Spleen (tissue), 11 donors: ENCODE data around the gene HMCN1. TPM values are rescaled to one million over a fixed set of nuclear protein-coding genes. Genes with fewer than 3 reads are reported as not detected.

ENCODE experiments used
- DNase-seq: peaks from one replicate; pipeline ENCODE4 v3.0.0-alpha.2; 2020
- H3K27ac ChIP-seq, 8 donors: fragments of 200-600 bp; sonication (generic) in 7 of 8; 1 replicate in 4 of 8; 2 replicates in 4 of 8; pipeline versions ENCODE4 v1.5.0 to v1.8.0; 2016 to 2021; ENCODE audit warnings: inconsistent platforms in 4 of 8, mild to moderate bottlenecking in 4 of 8, moderate library complexity in 1 of 8
- H3K27me3 ChIP-seq, 7 donors: fragments of 200-600 bp; sonication (generic) in 6 of 7; replicated peaks in 1 of 7; 1 replicate in 4 of 7; 2 replicates in 3 of 7; pipeline versions ENCODE4 v1.5.0 to v1.8.0; 2016 to 2021; ENCODE audit warnings: inconsistent platforms in 3 of 7, mild to moderate bottlenecking in 1 of 7
- H3K36me3 ChIP-seq, 6 donors: fragments of 200-600 bp; sonication (generic) in 5 of 6; 1 replicate in 4 of 6; 2 replicates in 2 of 6; pipeline versions ENCODE4 v1.5.0 to v1.8.0; 2016 to 2021; ENCODE audit warnings: inconsistent platforms in 2 of 6
- H3K4me1 ChIP-seq, 6 donors: fragments of 200-600 bp; sonication (generic) in 5 of 6; 1 replicate in 3 of 6; 2 replicates in 3 of 6; pipeline versions ENCODE4 v1.5.0 to v1.8.0; 2016 to 2021; ENCODE audit warnings: inconsistent platforms in 3 of 6
- H3K4me3 ChIP-seq, 8 donors: fragments of 200-600 bp; sonication (generic) in 7 of 8; 1 replicate in 4 of 8; 2 replicates in 4 of 8; pipeline versions ENCODE4 v1.5.0 to v1.8.0; 2016 to 2021; ENCODE audit warnings: inconsistent platforms in 4 of 8, mild to moderate bottlenecking in 4 of 8, moderate library complexity in 2 of 8
- H3K9me3 ChIP-seq, 8 donors: fragments of 200-600 bp; sonication (generic) in 7 of 8; 1 replicate in 4 of 8; 2 replicates in 4 of 8; pipeline versions ENCODE4 v1.5.0 to v1.8.0; 2016 to 2021; ENCODE audit warnings: inconsistent platforms in 4 of 8
- CTCF ChIP-seq, 11 experiments: fragments of 200-600 bp in 7 of 11; fragments of 450-650 bp in 4 of 11; sonication (generic) in 4 of 11; IDR thresholded peaks in 8 of 11; conservative IDR thresholded peaks in 3 of 11; 1 replicate in 7 of 11; 2 replicates in 4 of 11; pipeline versions ENCODE4 v1.4.0 to v1.8.0; 2016 to 2021; ENCODE audit warnings: antibody characterized with exemption in 11 of 11, inconsistent platforms in 4 of 11, mild to moderate bottlenecking in 1 of 11
- POLR2A ChIP-seq, 3 donors: fragments of 450-650 bp; IDR thresholded peaks; one replicate each; pipeline ENCODE4 v1.5.1; 2017; ENCODE audit warnings: antibody characterized with exemption in 3 of 3, mild to moderate bottlenecking in 1 of 3
- POLR2AphosphoS5 ChIP-seq, 3 donors: sonication (generic); formaldehyde crosslinking; IDR thresholded peaks; one replicate each; pipeline ENCODE4 v1.5.1; 2017; ENCODE audit warnings: antibody characterized with exemption in 3 of 3
- WGBS, 5 donors: extraction: QIAGEN DNeasy Blood & Tissue Kit in 3 of 5; methylation state at CpG; one replicate each; pipeline versions ENCODE4 v1.1.5 to v1.1.7; 2013 to 2018; 5-methylcytosine and 5-hydroxymethylcytosine counted together
- intact Hi-C: fragments of 100-400 bp; cut with DNase I; formaldehyde crosslinking; loops from one replicate; pipeline ENCODE4 v1.15.0; 2023; ENCODE audit warnings: low total_unique reads
- polyA plus RNA-seq, 3 donors: library from polyadenylated mRNA; stranded (reverse); fragments of 200-250 nt; gene quantifications; one replicate each; pipeline ENCODE4 v1.2.1, GENCODE V29; 2013
- total RNA-seq, 7 donors: library from RNA; depleted of rRNA in 3 of 7; stranded (reverse); fragments of >200 nt in 3 of 7; fragmentation: NEBNext Ultra II Directional in 4 of 7; extraction: Animal tissue kit (Norgen Biotek cat#: 25700) in 4 of 7; gene quantifications; one replicate each; pipeline versions ENCODE4 v1.1.0 to v1.2.1, GENCODE V29; 2016 to 2021
- donor health status: healthy with polysubstance abuse.
- donor health status: DM: no; HTN: no; CAD: no; lungs with moderate emphysema.
- donor health status: DM: no; HTN: no; CAD: no.
- donor health status: Bipolar disorder and iron deficiency.
- donor health status: healthy.
- donor health status: DM: no; HTN: no; CAD: no.
- donor health status: DM: yes; HTN: yes; CAD: no.

Gene HMCN1
- total and polyA plus RNA-seq, 10 donors: 1.2 to 28.8 (median 19.9) TPM

- Histone ChIP-seq H3K9me3 (peaks cover 0 to 12% (median 6%) of the 10 kb centered on the region in 8 donors), H3K4me3 (no peak overlapping the region), H3K27ac (no peak overlapping the region), H3K4me1 (no peaks in the 10 kb centered on the region), H3K27me3 (no peaks in the 10 kb centered on the region), H3K36me3 (no peaks in the 10 kb centered on the region)
- TF ChIP-seq POLR2A (IDR thresholded peaks at IDR 0.05): no peak
- WGBS, 5 donors: 44 to 61% (median 54%) methylated on average over 3 of the region's 3 CpGs
- intact Hi-C loops: no loop called here
- no peak for DNase-seq
Observed at GRCh38 chr1:185939142-185939541, 205.0 kb downstream of the HMCN1 start.

GRCh38 chr1:185942961-185943360 is 208.8 kb downstream of the HMCN1 start:
- intact Hi-C loops: no loop called here
- WGBS, 5 donors: 88 to 97% (median 95%) methylated on average over 4 of the region's 4 CpGs
- no peak for TF ChIP-seq POLR2AphosphoS5 (IDR thresholded peaks at IDR 0.05)
- no peak for TF ChIP-seq POLR2A (IDR thresholded peaks at IDR 0.05)
- TF ChIP-seq CTCF (IDR thresholded peaks at IDR 0.05 in 8 of 11, conservative IDR thresholded peaks at IDR 0.05 in 3 of 11): no peak

GRCh38 chr1:185956881-185957280 is 222.7 kb downstream of the HMCN1 start:
- Histone ChIP-seq H3K4me3 (no peak overlapping the region), H3K27ac (no peak overlapping the region), H3K9me3 (no peaks in the 10 kb centered on the region), H3K4me1 (peaks cover 0 to 12% (median 0%) of the 10 kb centered on the region in 6 donors), H3K36me3 (no peaks in the 10 kb centered on the region), H3K27me3 (no peaks in the 10 kb centered on the region)
- intact Hi-C loops: no loop called here
- TF ChIP-seq CTCF (IDR thresholded peaks at IDR 0.05 in 8 of 11, conservative IDR thresholded peaks at IDR 0.05 in 3 of 11): no peak
- TF ChIP-seq POLR2A (IDR thresholded peaks at IDR 0.05): no peak
- no peak for TF ChIP-seq POLR2AphosphoS5 (IDR thresholded peaks at IDR 0.05)
- DNase-seq: no peak
- 69 to 93% (median 84%) methylated on average over 1 of the region's 1 CpG for WGBS, 5 donors

More at GRCh38 chr1:185942961-185943360, 208.8 kb downstream of the HMCN1 start:
- H3K27ac ChIP-seq: no peak overlapping the region
- DNase-seq: no peak
- H3K36me3 ChIP-seq: no peaks in the 10 kb centered on the region
- H3K4me3 ChIP-seq: no peak overlapping the region
- H3K9me3 ChIP-seq: peaks cover 0 to 6% (median 5%) of the 10 kb centered on the region in 8 donors
- no peaks in the 10 kb centered on the region for H3K27me3 ChIP-seq
- H3K4me1 ChIP-seq: no peaks in the 10 kb centered on the region

- no peak for DNase-seq
- WGBS, 5 donors: 68 to 82% (median 70%) methylated on average over 3 of the region's 3 CpGs
- no peaks in the 10 kb centered on the region for H3K27me3 ChIP-seq
Observed at GRCh38 chr1:185957441-185958363, 223.5 kb downstream of the HMCN1 start.

More at GRCh38 chr1:185957441-185958363, 223.5 kb downstream of the HMCN1 start:
- Histone ChIP-seq H3K9me3 (no peaks in the 10 kb centered on the region), H3K36me3 (no peaks in the 10 kb centered on the region), H3K4me1 (peaks cover 0 to 15% (median 0%) of the 10 kb centered on the region in 6 donors), H3K4me3 (no peak overlapping the region), H3K27ac (no peak overlapping the region)
- TF ChIP-seq POLR2A (IDR thresholded peaks at IDR 0.05) (no peak), POLR2AphosphoS5 (IDR thresholded peaks at IDR 0.05) (no peak), CTCF (IDR thresholded peaks at IDR 0.05 in 8 of 11, conservative IDR thresholded peaks at IDR 0.05 in 3 of 11) (no peak)
- intact Hi-C loops: no loop called here
